Sigmoid colon (tissue), 3 donors: ENCODE measurements around the gene ST3GAL2.

ENCODE experiments used
- CTCF ChIP-seq, 4 experiments: fragments of 450-650 bp in 3 of 4; fragments of 200-600 bp in 1 of 4; IDR thresholded peaks; one replicate each; pipeline ENCODE4 v1.5.1; 2016 to 2019; ENCODE audit warnings: antibody characterized with exemption in 4 of 4, mild to moderate bottlenecking in 3 of 4, moderate library complexity in 2 of 4
- POLR2A ChIP-seq, 2 donors: fragments of 450-650 bp; IDR thresholded peaks; one replicate each; pipeline ENCODE4 v1.6.1; 2016; ENCODE audit warnings: antibody characterized with exemption in 2 of 2, mild to moderate bottlenecking in 2 of 2, moderate library complexity in 2 of 2

- TF ChIP-seq POLR2A (IDR thresholded peaks at IDR 0.05) (no peak), CTCF (IDR thresholded peaks at IDR 0.05) (no peak)
Measured at GRCh38 chr16:70433458-70434103, 5.3 kb downstream of the ST3GAL2 start.
